PC-3 (cell line): ENCODE measurements around the gene DLST.

Source experiments
- EZH2 ChIP-seq: fragments of 300-600 bp; sonication (generic); IDR thresholded peaks from one replicate; pipeline ENCODE4 v1.6.1; 2017; ENCODE audit warnings: antibody characterized with exemption, mild to moderate bottlenecking, low read length; ENCODE audit not compliant: unreplicated experiment
- EZH2phosphoT487 ChIP-seq: fragments of 300-600 bp; sonication (generic); IDR thresholded peaks from 2 replicates; pipeline ENCODE4 v1.6.1; 2018; ENCODE audit warnings: mild to moderate bottlenecking, antibody characterized with exemption, low read length, borderline replicate concordance
- TF ChIP-seq, protein P1 (sequence below): fragments of 300-600 bp; sonication (generic); conservative IDR thresholded peaks from 2 replicates; pipeline ENCODE4 v1.5.1; 2017; ENCODE audit warnings: antibody characterized with exemption, low read depth, mild to moderate bottlenecking, low read length

DNA sequence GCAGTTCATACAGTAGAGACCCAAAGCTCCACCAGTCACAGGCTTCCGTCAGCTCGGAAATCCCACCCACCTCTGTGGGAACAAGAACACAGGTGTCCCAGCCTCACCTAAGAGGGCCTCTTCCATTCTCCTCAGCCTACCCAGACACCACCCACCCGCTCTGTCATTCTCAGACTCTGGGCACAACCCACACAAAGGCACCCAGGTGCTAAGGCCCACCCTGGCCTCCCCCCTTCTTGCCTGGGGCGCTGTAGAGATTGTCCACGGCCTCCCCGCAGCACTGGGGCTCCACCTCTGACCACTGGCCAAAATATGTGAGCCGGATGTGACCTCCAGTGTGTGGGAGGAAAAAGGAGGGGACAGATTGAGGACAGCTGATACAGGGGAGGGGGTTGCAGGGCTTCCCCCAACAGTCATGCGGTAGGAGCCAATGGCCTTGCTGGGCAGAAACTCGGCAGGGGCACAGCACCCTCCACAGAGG is 27.2 kb downstream of the DLST start:
- TF ChIP-seq, protein P1, sequence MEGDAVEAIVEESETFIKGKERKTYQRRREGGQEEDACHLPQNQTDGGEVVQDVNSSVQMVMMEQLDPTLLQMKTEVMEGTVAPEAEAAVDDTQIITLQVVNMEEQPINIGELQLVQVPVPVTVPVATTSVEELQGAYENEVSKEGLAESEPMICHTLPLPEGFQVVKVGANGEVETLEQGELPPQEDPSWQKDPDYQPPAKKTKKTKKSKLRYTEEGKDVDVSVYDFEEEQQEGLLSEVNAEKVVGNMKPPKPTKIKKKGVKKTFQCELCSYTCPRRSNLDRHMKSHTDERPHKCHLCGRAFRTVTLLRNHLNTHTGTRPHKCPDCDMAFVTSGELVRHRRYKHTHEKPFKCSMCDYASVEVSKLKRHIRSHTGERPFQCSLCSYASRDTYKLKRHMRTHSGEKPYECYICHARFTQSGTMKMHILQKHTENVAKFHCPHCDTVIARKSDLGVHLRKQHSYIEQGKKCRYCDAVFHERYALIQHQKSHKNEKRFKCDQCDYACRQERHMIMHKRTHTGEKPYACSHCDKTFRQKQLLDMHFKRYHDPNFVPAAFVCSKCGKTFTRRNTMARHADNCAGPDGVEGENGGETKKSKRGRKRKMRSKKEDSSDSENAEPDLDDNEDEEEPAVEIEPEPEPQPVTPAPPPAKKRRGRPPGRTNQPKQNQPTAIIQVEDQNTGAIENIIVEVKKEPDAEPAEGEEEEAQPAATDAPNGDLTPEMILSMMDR: no peak
- TF ChIP-seq EZH2 (no peak), EZH2phosphoT487 (no peak)
